GM12878 (cell line): ENCODE data around the gene RIPOR3. TPM values are rescaled to one million over a fixed set of nuclear protein-coding genes. Genes with fewer than 3 reads are reported as not detected.

ENCODE experiments used
- ATAC-seq: fragments of 200-7000 bp; cut with Tn5 transposase; 3 replicates; pipeline ENCODE4 v1.9.1; 2020; ENCODE audit warnings: mild to moderate bottlenecking, moderate library complexity
- BruUV-seq: library from RNA; stranded (reverse); fragments of 400-500 nt; replicated peaks from 2 replicates; lab custom pipeline; 2021; lab: Mats Ljungman, UMichigan
- CTCF ChIA-PET: fragments of 300-600 bp; sonication (Branson Sonifier 250); formaldehyde crosslinking; extraction: SDS; loops from one replicate; lab custom pipeline; 2021; ENCODE audit warnings: inconsistent platforms; lab: Yijun Ruan, JAX
- POLR2A ChIA-PET: fragments of 350-600 bp; formaldehyde crosslinking; extraction: SDS; loops from one replicate; lab custom pipeline; 2021; ENCODE audit warnings: inconsistent platforms; lab: Charles Lee
- RAD21 ChIA-PET: fragments of 300-600 bp; sonication (Branson Sonifier 250); formaldehyde crosslinking; loops from one replicate; lab custom pipeline; 2023; ENCODE audit warnings: antibody characterized with exemption; ENCODE audit not compliant: unreplicated experiment; lab: Charles Lee
- SMC1A ChIA-PET: fragments of 300-600 bp; sonication (Branson Sonifier 250); formaldehyde crosslinking; loops from one replicate; lab custom pipeline; 2023; ENCODE audit not compliant: unreplicated experiment, uncharacterized antibody; lab: Charles Lee
- DNase-seq: peaks from one replicate; pipeline ENCODE4 v3.0.0-alpha.2; 2011; ENCODE audit warnings: low read depth, low spot score
- FAIRE-seq: peaks from 3 replicates; lab custom pipeline; 2011; peaks lifted over from hg19 to GRCh38; lab: Jason Lieb, UNC
- H2AFZ ChIP-seq: 2 replicates; pipeline ENCODE4 v1.6.0; 2011; ENCODE audit warnings: low read depth, low read length, control low read depth; ENCODE audit not compliant: control insufficient read depth
- H3K27ac ChIP-seq: 2 replicates; pipeline ENCODE4 v1.5.1; 2011; ENCODE audit warnings: control low read depth; ENCODE audit not compliant: control insufficient read depth, insufficient read depth
- H3K27me3 ChIP-seq, 2 experiments: replicated peaks in 1 of 2; 2 replicates each; pipeline versions ENCODE4 v1.6.0 to v1.6.1; 2011; ENCODE audit warnings: low read length in 1 of 2; ENCODE audit not compliant: control insufficient read depth in 2 of 2, insufficient read depth in 2 of 2
- H3K36me3 ChIP-seq, 2 experiments: 2 replicates each; pipeline ENCODE4 v1.5.1; 2011; ENCODE audit warnings: low read length in 1 of 2; ENCODE audit not compliant: control insufficient read depth in 2 of 2, insufficient read depth in 2 of 2
- H3K4me1 ChIP-seq: 2 replicates; pipeline ENCODE4 v1.6.1; 2011; ENCODE audit warnings: mild to moderate bottlenecking, low read length, moderate library complexity, mixed read lengths; ENCODE audit not compliant: control insufficient read depth, insufficient read depth
- H3K4me2 ChIP-seq: 2 replicates; pipeline ENCODE4 v1.6.0; 2011; ENCODE audit warnings: control low read depth; ENCODE audit not compliant: control insufficient read depth, insufficient read depth
- H3K4me3 ChIP-seq: fragments of 200-600 bp; sonication (generic); 2 replicates; pipeline ENCODE4 v1.5.1; 2016
- H3K79me2 ChIP-seq: 2 replicates; pipeline ENCODE4 v1.6.0; 2011; ENCODE audit warnings: low read length; ENCODE audit not compliant: control insufficient read depth, insufficient read depth
- H3K9ac ChIP-seq: 2 replicates; pipeline ENCODE4 v1.8.0; 2011; ENCODE audit warnings: low read length, control low read depth, mixed read lengths; ENCODE audit not compliant: control insufficient read depth, insufficient read depth
- H3K9me3 ChIP-seq: replicated peaks from 3 replicates; pipeline ENCODE4 v1.5.1; 2011; ENCODE audit warnings: mild to moderate bottlenecking, low read length; ENCODE audit not compliant: control insufficient read depth, insufficient read depth
- H4K20me1 ChIP-seq: 2 replicates; pipeline ENCODE4 v1.6.0; 2011; ENCODE audit not compliant: control insufficient read depth, insufficient read depth
- BCL3 ChIP-seq: IDR thresholded peaks from 2 replicates; pipeline ENCODE4 v1.6.1; 2011; ENCODE audit warnings: borderline replicate concordance, low read depth, mild to moderate bottlenecking, moderate library complexity, low read length; ENCODE audit not compliant: insufficient read depth, poor library complexity, severe bottlenecking
- ETV6 ChIP-seq, 2 experiments: fragments of 450-650 bp in 1 of 2; IDR thresholded peaks in 1 of 2; conservative IDR thresholded peaks in 1 of 2; 2 replicates each; pipeline ENCODE4 v1.6.1; 2014; ENCODE audit warnings: antibody characterized with exemption in 1 of 2, borderline replicate concordance in 1 of 2, low read depth in 1 of 2, mild to moderate bottlenecking in 1 of 2, moderate library complexity in 1 of 2
- HDAC6 ChIP-seq: fragments of 200-600 bp; sonication (generic); IDR thresholded peaks from one replicate; pipeline ENCODE4 v1.8.0; 2017; ENCODE audit warnings: antibody characterized with exemption; ENCODE audit not compliant: unreplicated experiment
- PRDM15 ChIP-seq: fragments of 450-650 bp; formaldehyde crosslinking; IDR thresholded peaks from 2 replicates; pipeline ENCODE4 v1.4.0; 2020; ENCODE audit warnings: mild to moderate bottlenecking, moderate library complexity
- USF1 ChIP-seq: IDR thresholded peaks from 2 replicates; pipeline ENCODE4 v1.6.1; 2011; ENCODE audit warnings: borderline replicate concordance, low read depth, mild to moderate bottlenecking, moderate library complexity, mixed read lengths, low read length; ENCODE audit not compliant: insufficient read depth; ENCODE audit errors: extremely low read length
- WGBS: methylation state at CpG from one replicate; pipeline ENCODE4 v1.1.6; 2016; ENCODE audit warnings: low lambda C conversion rate; ENCODE audit not compliant: insufficient replicate concordance, insufficient coverage; ENCODE audit errors: missing lambda C conversion rate; 5-methylcytosine and 5-hydroxymethylcytosine counted together
- in situ Hi-C: fragments of 300-500 bp; cut with MboI; formaldehyde crosslinking; loops from 9 replicates; pipeline ENCODE4 v1.14.3; 2018; ENCODE audit warnings: mixed read lengths
- intact Hi-C: fragments of 100-400 bp; cut with micrococcal nuclease; formaldehyde crosslinking; loops from one replicate; pipeline ENCODE4 v1.14.2; 2022; ENCODE audit not compliant: unreplicated experiment
- polyA plus RNA-seq, 11 experiments: library from polyadenylated mRNA; depleted of rRNA in 4 of 11; unstranded in 6 of 11; stranded (reverse) in 5 of 11; fragments of >200 nt; fragmentation: Nextera tagmentation in 4 of 11; fragmentation: Illumina TruSeq in 1 of 11; extraction: Ambion mirVana in 4 of 11; extraction: Trizol in 1 of 11; gene quantifications; 1 replicate in 1 of 11; 2 replicates in 10 of 11; pipeline versions ENCODE4 v1.2.1 to v1.2.3, GENCODE V29; 2011 to 2016; ENCODE audit warnings: inconsistent platforms in 2 of 11, missing spikeins in 2 of 11, low read depth in 1 of 11
- total RNA-seq, 4 experiments: library from RNA; depleted of rRNA in 3 of 4; stranded (reverse); fragments of >200 nt in 3 of 4; fragmentation: Illumina TruSeq in 1 of 4; extraction: Trizol in 1 of 4; gene quantifications; 2 replicates each; pipeline versions ENCODE4 v1.2.1 to v1.2.3, GENCODE V29; 2013 to 2021

The RIPOR3 gene
- total and polyA plus RNA-seq, 10 of the 15 experiments (the other 5 are each of a cell fraction or from before 2014, with no cell fraction given) = 0.04 to 0.55 (median 0.12) TPM; not detected in 6

- no peak for TF ChIP-seq HDAC6
- TF ChIP-seq BCL3 = no peak
- no peak for TF ChIP-seq PRDM15
These were observed 17.1 kb downstream of the RIPOR3 start (continued) for GRCh38 chr20:50674138-50674825.

- Histone ChIP-seq H3K4me2 (no peak overlapping the region), H2AFZ (no peak overlapping the region), H3K79me2 (no peaks in the 10 kb centered on the region), H3K36me3 (no peaks in the 10 kb centered on the region), H3K27me3 (peaks cover 0 to 5% of the 10 kb centered on the region in 2 experiments; a peak in 2 of 4 replicates), H3K4me3 (no peak overlapping the region), H3K9me3 (no peaks in the 10 kb centered on the region), H4K20me1 (no peaks in the 10 kb centered on the region), H3K27ac (no peak overlapping the region), H3K4me1 (no peaks in the 10 kb centered on the region), H3K9ac (no peak overlapping the region)
- peak in 1 of 2 experiments; percentile 50; a peak in 1 of 4 replicates for TF ChIP-seq ETV6 (conservative IDR thresholded peaks at IDR 0.05 in 1 of 2, IDR thresholded peaks at IDR 0.05 in 1 of 2; ENCODE audit: borderline replicate concordance in 1 of 2, low read depth in 1 of 2)
- TF ChIP-seq USF1 = no peak
- ChIA-PET CTCF (no interaction called here), POLR2A (interaction anchor here (0.7 kb wide), 1 partner anchor 53 kb away, joined by 3 read pairs; no protein-coding TSS in a partner anchor), RAD21 (no interaction called here), SMC1A (no interaction called here)
- no TSS peak for BruUV-seq
- no peak for ATAC-seq
- FAIRE-seq = no peak
- in situ Hi-C loops = no loop called here
- 40% methylated on average over 19 of the region's 19 CpGs for WGBS
- DNase-seq = no peak
- intact Hi-C loops = no loop called here
These were observed 17.7 kb downstream of the RIPOR3 start for GRCh38 chr20:50673466-50674137.
